Body of pancreas (tissue), 4 donors: ENCODE results near the gene SIT1.

Experiments used
- CTCF ChIP-seq, 7 experiments: fragments of 450-650 bp in 4 of 7; fragments of 200-600 bp in 3 of 7; sonication (generic) in 3 of 7; IDR thresholded peaks; one replicate each; pipeline ENCODE4 v1.5.1; 2016 to 2019; ENCODE audit warnings: antibody characterized with exemption in 7 of 7
- POLR2A ChIP-seq, 3 donors: fragments of 450-650 bp; IDR thresholded peaks; one replicate each; pipeline ENCODE4 v1.6.1; 2016; ENCODE audit warnings: antibody characterized with exemption in 3 of 3, mild to moderate bottlenecking in 2 of 3

- TF ChIP-seq CTCF (IDR thresholded peaks at IDR 0.05), result no peak
- TF ChIP-seq POLR2A (IDR thresholded peaks at IDR 0.05), result peak in 2 of 3 donors; percentile 17 to 26
Observed at GRCh38 chr9:35669331-35670145, 18.8 kb upstream of the SIT1 start.
